SIG-M5 treated with dmso at 0.1 percent for 504 hours (cell line): Measurements from ENCODE around the gene SPATA6L.
A peak's percentile ranks its signal among the peaks of the same experiment; 100 is the strongest.
"Not testable (repeated sequence)": the region's sequence is repeated elsewhere in the genome, so short reads cannot be mapped to it uniquely, and the experiment has no call there.

Source experiments
- DNase-seq: peaks from one replicate; lab custom pipeline; 2025; ENCODE audit not compliant: unreplicated experiment; lab: John Stamatoyannopoulos, UW

SPATA6L gene

DNA sequence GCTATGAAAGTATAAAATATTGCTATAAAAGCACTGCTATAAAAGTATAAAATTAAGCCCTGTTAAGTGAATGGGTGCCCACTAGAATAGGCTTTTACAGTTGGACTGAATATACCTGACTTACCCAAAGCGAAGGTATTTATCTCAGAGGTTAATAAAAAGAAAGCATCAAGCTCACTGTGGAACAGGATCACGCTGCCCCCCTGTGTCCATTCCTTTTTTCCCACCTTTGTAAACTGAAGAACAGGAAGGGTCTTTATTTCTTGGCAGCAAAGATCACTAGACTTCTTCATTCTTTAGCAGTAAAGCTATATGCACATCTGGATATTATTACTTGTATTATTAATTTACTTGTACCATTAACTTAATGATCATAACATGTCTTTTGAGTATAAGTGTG, 26.3 kb downstream of the SPATA6L start:
- DNase-seq: no peak

DNA sequence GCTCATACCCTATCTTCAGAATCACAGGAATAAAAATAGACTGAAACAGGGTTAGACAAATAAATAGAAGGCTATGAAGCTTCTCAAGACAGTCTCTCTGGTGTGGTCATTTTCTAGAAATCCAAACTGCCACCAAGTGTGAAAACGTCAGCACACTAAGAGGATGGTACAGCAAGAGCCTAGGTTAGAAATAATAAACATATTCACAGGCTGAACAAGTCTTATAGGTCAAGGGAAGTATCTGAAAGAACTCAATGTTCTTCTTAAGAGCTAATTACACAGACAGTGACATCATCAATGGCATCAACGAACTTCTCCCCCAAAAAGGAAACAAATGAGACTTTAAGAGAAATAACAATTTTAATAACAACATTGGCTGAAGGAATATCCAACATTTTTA, 26.9 kb downstream of the SPATA6L start:
- no peak for DNase-seq

GRCh38 chr9:4638968-4639367, 27.3 kb downstream of the SPATA6L start:
- no peak for DNase-seq

DNA sequence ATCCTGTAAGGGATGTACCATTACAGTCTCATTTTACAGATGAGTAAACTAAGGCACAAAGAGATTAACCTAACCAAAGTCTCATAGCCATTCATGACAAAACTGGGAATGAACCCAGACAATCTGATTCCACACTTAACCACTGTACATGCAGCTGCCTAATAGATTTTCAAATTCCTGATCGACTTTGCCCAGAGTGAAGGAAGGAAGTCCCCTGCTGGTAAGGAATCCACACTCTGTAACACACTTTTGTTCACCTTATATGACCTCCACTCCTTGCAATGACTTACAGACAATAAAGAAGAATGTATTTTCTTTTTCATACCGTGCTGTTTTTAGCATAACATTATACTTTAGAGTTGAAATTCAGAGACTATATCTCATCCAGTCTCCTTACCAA, 35.4 kb downstream of the SPATA6L start:
- DNase-seq: no peak

DNA sequence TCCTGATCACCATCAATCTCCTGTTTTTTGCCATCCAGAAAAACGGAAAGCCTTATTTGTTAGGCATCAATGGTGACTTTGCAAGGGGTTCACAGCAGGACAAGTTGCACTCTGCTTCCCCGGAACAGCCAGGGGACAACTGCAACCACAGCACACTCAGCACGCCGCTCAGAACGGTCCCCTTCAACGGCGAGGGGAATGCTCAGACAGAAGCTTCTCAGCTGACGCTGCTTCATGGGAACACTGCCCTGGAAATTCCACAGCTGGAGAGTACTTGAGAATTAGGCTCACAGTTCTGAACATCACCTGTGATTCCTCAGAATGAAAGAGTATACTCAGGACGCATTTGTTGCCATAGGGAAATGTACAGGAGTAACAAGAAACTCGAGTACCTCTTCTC, 44.3 kb downstream of the SPATA6L start:
- no peak for DNase-seq

- no peak for DNase-seq
Measured at GRCh38 chr9:4620881-4621555, 45.3 kb downstream of the SPATA6L start.

DNA sequence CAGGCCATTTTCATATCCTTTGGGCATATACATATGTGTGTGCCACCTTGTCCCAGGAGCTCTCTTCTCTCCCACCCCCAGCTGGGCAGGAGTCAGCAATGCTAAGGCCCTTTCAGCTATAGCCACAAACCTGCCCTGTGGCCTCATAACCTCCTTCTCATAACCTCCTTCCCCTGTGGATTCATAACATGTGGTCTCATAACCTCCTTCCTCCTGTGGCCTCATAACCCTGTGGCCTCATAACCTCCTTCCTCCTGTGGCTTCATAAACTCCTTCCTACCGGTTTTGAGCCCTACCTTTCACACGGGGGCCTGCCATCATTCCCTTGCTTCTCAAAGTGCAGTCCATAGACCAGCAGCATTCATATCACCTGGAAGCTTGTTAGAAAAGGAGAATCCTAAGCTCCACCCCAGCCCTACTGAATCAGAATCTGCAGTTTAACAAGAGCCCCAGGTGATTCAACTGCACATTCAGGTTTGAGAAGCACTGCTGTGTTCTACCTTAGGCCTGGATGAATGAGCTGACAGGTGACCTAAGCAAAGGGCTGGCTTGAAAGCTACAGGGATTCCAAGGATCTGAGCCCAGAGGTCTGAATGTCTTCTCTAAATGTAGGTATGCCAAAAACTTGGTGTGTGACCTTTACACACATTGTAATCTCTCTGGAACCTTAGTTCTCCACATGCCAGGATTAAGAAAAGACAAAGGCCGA, 46.1 kb downstream of the SPATA6L start:
- DNase-seq: peak; percentile 17

- DNase-seq: peak; percentile 4
Measured at GRCh38 chr9:4618700-4619099, 47.6 kb downstream of the SPATA6L start.

- DNase-seq: no peak
Measured at GRCh38 chr9:4617752-4618151, 48.5 kb downstream of the SPATA6L start.

DNA sequence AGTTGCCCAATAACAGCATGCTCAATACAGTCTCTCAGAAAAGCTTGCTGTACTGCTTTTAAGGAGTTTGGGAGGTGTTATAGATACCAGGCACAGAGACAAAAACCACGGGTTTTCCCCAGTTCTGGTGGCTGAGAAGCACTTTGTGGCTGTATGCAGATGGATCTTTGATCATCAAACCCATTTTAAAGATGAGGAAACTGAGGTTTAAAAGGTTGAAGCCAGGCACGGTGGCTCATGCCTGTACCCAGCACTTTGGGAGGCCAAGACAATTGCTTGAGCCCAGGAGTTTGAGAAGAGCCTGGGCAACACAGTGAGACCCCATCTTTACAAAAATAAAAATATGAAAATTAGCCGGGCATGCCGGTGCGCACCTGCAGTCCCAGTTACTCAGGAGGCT, 50.5 kb downstream of the SPATA6L start:
- no peak for DNase-seq

DNA sequence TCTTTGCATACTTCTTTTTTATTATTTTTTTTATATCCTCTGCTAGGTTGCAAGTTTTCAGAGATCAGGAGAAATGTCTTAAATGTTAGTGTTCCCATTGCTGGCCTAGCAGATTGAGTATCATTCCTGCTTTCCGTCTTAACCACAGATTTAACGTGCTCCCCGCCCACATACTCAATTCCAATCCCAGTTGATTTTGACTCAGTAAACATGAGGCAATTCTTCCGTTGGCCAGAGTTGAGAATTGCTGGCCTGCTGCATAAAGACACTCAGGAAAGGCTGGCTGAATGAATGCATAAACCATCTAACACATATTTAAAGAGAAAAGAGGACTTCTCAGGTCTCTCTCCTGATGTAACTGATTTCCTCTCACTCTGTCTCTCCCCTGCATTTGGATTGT, 51.0 kb downstream of the SPATA6L start:
- no peak for DNase-seq

DNA sequence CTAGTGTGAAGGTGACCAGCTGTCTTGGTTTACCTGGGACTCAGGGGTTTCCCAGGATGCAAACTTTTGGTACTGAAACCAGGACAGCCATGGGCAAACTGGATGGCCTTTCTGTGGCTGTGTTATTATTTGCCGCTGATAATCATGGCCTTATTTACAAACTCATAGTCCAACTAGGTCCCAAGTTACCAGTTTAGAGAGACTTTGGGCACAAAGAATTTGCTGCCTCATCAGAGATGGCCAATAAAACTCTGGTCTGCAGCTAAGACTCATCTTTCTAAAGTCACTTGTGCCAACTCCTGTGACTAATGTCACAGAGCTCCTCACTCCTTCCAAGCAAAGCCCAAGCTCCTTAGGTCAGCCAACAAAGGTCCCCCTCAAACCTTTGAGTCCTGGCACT, 51.7 kb downstream of the SPATA6L start:
- no peak for DNase-seq

DNA sequence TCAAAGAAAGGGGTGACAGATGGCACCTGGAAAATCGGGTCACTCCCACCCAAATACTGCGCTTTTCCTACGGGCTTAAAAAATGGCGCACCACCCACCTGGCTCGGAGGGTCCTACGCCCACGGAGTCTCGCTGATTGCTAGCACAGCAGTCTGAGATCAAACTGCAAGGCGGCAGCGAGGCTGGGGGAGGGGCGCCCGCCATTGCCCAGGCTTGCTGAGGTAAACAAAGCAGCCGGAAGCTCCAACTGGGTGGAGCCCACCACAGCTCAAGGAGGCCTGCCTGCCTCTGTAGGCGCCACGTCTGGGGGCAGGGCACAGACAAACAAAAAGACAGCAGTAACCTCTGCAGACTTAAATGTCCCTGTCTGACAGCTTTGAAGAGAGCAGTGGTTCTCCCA, 60.2 kb downstream of the SPATA6L start:
- DNase-seq: not testable (repeated sequence)

- DNase-seq: peak; percentile 41
Measured at GRCh38 chr9:4604678-4605095, 61.6 kb downstream of the SPATA6L start.

- DNase-seq: no peak
Measured at GRCh38 chr9:4603830-4604229, 62.5 kb downstream of the SPATA6L start.

GRCh38 chr9:4600368-4600767, 65.9 kb downstream of the SPATA6L start:
- no peak for DNase-seq

GRCh38 chr9:4596165-4596922, 69.9 kb downstream of the SPATA6L start:
- no peak for DNase-seq

DNA sequence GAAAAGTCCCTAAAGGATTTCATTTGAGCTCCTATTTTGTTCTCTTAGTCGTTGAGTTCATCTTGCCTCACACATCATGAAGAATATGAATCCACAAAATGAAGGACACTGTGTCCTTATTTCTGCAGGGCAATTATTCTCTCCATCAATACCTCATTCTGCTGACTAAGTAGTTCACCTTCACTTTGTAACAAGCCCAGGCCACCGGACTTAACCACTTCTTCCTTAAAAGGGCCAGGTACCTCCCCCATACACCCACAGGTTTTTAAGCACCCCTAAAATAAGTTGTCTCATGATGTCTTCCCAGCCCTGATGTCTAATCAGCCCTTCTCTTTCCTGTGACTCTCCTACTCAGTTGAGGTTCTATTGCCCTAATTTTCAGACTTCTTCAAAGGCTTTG, 71.3 kb downstream of the SPATA6L start:
- no peak for DNase-seq

DNA sequence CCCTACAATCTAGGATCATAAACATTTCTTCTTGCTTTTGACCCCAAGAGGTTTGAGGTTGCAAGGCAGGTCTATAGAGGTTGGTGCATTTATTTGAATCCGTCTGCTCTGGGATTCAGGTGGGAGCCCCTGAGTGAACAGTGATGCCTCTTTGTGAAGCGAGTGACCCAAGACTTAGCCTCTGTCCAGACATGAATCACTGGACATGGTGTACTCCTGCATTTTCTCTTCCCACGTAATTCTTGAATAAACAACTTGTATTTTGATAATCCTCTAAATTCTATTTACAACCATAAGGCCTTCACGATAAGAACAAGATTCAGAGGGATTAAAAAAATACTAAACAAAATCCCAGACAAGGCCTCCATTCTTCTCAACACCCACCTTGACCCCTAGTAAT, 71.7 kb downstream of the SPATA6L start:
- no peak for DNase-seq

DNA sequence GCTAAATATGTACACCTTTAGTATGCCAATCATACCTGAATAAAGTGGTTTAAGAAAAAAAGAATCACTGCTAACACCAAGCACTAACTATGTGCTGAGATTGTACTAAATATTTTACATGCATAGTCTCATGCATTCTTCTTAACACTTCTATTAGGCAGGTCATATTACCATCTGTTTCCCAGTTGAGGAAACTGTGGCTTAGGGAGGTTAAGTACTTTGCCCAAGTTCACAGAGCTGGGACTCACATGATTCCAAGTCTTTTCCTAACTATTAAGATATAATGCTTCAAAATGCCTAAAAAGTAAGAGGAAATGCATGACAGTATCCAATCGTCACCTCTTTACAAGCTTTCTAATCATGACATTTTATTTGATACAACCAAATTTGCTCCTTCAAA, 73.4 kb downstream of the SPATA6L start:
- no peak for DNase-seq

DNA sequence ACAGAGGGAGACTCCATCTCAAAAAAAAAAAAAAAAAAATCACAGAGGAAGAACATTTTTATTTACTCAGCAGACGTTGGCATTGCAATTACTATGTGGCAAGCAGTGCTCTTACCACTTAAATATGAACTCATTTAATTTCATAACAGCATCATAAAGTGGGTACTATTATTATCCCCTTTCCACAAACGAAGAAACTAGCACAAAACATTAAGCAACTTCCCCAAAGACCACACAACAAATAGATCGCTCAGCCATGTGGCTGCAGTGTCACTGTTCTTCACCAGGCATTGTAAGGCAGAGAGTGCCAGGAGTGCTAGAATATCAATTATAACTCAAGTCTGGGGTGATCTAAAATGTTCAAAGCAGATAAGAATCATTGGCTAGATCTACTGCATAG, 74.0 kb downstream of the SPATA6L start:
- peak; percentile 92 for DNase-seq

DNA sequence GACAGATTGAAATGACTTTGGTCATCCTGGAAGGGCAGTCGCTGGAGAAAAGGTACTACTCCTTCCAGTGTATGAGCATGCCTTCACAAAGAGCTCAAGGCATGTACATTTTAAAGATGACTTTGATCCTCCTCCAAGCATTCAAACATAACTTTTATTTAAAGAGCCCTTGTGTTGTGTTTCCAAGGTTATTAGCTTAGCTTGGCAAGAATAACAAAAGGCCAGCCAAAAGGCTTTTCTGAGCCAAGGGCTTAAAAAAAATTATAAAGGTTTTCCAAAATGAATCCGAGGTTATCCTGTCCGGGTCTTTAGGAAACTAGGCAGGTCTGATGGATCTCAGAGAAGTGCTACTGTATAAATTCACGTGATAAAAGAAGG, 75.2 kb downstream of the SPATA6L start:
- DNase-seq: no peak
